Mucosa of rectum (tissue), 2 donors: ENCODE data around the gene CRTC3.

Source experiments
- H3K27ac ChIP-seq, 2 donors: one replicate each; pipeline ENCODE4 v1.7.0; 2013; ENCODE audit warnings: inconsistent platforms in 2 of 2, low read depth in 2 of 2, low read length in 2 of 2
- H3K27me3 ChIP-seq, 2 donors: one replicate each; pipeline ENCODE4 v1.7.0; 2013; ENCODE audit warnings: low read length in 2 of 2; ENCODE audit not compliant: control insufficient read depth in 2 of 2, insufficient read depth in 2 of 2
- H3K36me3 ChIP-seq, 2 donors: one replicate each; pipeline ENCODE4 v1.7.0; 2013; ENCODE audit warnings: low read length in 2 of 2; ENCODE audit not compliant: control insufficient read depth in 2 of 2, insufficient read depth in 2 of 2
- H3K4me1 ChIP-seq, 2 donors: one replicate each; pipeline ENCODE4 v1.7.0; 2013; ENCODE audit warnings: low read length in 2 of 2, mild to moderate bottlenecking in 1 of 2; ENCODE audit not compliant: control insufficient read depth in 2 of 2, insufficient read depth in 2 of 2
- H3K4me3 ChIP-seq, 2 donors: one replicate each; pipeline ENCODE4 v1.7.0; 2013; ENCODE audit warnings: low read length in 2 of 2
- H3K9ac ChIP-seq, 2 donors: one replicate each; pipeline ENCODE4 v1.7.0; 2013; ENCODE audit warnings: low read length in 2 of 2, low read depth in 1 of 2, mild to moderate bottlenecking in 1 of 2
- H3K9me3 ChIP-seq, 2 donors: one replicate each; pipeline ENCODE4 v1.7.0; 2013; ENCODE audit warnings: low read length in 2 of 2; ENCODE audit not compliant: control insufficient read depth in 2 of 2
- donor health status: healthy.
- donor health status: Normal muscosa, but diverticular disease.

CRTC3 gene

DNA sequence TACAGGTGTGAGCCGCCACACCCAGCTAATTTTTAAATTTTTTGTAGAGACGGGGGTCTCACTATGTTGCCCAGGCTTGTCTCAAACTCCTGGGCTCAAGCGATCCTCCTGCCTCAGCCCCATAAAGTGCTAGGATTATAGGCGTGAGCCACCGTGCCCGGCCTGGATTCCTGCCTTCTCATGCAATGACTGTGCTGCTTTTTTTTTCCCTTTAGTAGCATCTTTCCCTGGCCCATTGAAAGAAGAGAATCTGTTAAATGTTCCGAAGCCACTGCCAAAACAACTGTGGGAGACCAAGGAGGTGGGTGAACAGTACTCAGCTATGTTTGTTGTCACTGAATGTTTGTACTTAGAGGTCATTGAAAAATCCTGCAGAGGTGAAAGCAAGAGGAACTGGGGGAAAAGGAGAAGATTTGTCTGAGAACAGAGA is 88.0 kb downstream of the CRTC3 start:
- H3K9me3 ChIP-seq = no peaks in the 10 kb centered on the region
- H3K27me3 ChIP-seq = no peaks in the 10 kb centered on the region
- H3K4me3 ChIP-seq = no peak overlapping the region
- no peaks in the 10 kb centered on the region for H3K4me1 ChIP-seq
- no peak overlapping the region for H3K27ac ChIP-seq
- H3K9ac ChIP-seq = no peak overlapping the region
- peaks cover 4 to 6% of the 10 kb centered on the region in 2 donors for H3K36me3 ChIP-seq

DNA sequence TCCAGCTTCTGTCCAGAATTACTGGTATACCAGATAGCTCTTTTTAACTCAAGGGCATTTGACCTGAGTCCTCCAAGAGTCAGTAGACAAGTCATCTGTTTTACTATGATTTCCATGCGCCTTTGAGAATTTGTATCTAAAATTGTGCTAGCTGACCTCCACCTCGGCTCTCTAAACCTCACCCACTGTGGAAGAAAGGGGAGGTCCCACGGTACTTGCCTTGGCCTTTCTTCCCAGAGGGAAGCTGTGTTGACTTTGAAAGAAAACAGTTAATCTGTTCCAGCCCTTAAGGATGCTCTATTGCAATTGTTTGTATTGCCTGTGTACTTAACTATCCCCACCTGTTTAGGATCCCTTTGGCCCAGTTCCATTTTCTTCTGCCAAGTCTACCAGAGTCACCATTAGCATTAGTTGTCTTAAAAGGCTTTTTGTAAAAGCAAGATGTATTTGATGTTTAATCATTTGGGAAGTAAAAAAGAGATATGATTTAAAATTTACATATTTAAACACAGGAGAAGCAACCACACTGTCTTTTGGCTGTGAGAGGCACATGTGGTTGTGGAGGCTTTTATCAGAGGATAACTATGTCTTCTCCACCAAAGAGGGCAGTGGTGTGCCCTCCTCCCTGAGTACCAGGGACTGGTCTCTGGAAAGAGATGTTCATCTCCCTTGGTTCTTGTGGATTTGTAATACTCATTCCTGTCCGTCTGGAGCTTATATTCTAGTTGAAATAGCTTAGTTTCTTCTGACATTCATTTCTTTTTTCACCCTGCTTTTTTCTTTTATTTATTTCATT is 88.8 kb downstream of the CRTC3 start:
- H3K4me3 ChIP-seq = no peak overlapping the region
- no peak overlapping the region for H3K27ac ChIP-seq
- peaks cover 6 to 10% of the 10 kb centered on the region in 2 donors for H3K36me3 ChIP-seq
- no peaks in the 10 kb centered on the region for H3K9me3 ChIP-seq
- no peak overlapping the region for H3K9ac ChIP-seq
- H3K4me1 ChIP-seq = no peaks in the 10 kb centered on the region
- H3K27me3 ChIP-seq = no peaks in the 10 kb centered on the region

GRCh38 chr15:90619468-90619867 is 89.7 kb downstream of the CRTC3 start:
- no peak overlapping the region for H3K4me3 ChIP-seq
- no peaks in the 10 kb centered on the region for H3K4me1 ChIP-seq
- H3K27me3 ChIP-seq = no peaks in the 10 kb centered on the region
- H3K9ac ChIP-seq = no peak overlapping the region
- H3K9me3 ChIP-seq = no peaks in the 10 kb centered on the region
- H3K36me3 ChIP-seq = peaks cover 6 to 12% of the 10 kb centered on the region in 2 donors
- H3K27ac ChIP-seq = no peak overlapping the region

- peak overlapping the region in 1 of 2 donors; percentile 26 for H3K9ac ChIP-seq
- H3K27ac ChIP-seq = no peak overlapping the region
- H3K9me3 ChIP-seq = no peaks in the 10 kb centered on the region
- no peaks in the 10 kb centered on the region for H3K27me3 ChIP-seq
- H3K36me3 ChIP-seq = peaks cover 6 to 14% of the 10 kb centered on the region in 2 donors
- no peak overlapping the region for H3K4me3 ChIP-seq
- no peaks in the 10 kb centered on the region for H3K4me1 ChIP-seq
Observed at GRCh38 chr15:90619939-90620338, 90.2 kb downstream of the CRTC3 start.

- H3K9ac ChIP-seq = no peak overlapping the region
- no peaks in the 10 kb centered on the region for H3K4me1 ChIP-seq
- no peaks in the 10 kb centered on the region for H3K27me3 ChIP-seq
- no peaks in the 10 kb centered on the region for H3K9me3 ChIP-seq
- H3K27ac ChIP-seq = peak overlapping the region in 1 of 2 donors; percentile 19
- H3K36me3 ChIP-seq = peaks cover 3 to 15% of the 10 kb centered on the region in 2 donors
- H3K4me3 ChIP-seq = no peak overlapping the region
Observed at GRCh38 chr15:90620379-90621067, 90.8 kb downstream of the CRTC3 start.

- H3K36me3 ChIP-seq = peaks cover 10 to 38% of the 10 kb centered on the region in 2 donors
Observed at GRCh38 chr15:90623854-90624253, 94.1 kb downstream of the CRTC3 start.

DNA sequence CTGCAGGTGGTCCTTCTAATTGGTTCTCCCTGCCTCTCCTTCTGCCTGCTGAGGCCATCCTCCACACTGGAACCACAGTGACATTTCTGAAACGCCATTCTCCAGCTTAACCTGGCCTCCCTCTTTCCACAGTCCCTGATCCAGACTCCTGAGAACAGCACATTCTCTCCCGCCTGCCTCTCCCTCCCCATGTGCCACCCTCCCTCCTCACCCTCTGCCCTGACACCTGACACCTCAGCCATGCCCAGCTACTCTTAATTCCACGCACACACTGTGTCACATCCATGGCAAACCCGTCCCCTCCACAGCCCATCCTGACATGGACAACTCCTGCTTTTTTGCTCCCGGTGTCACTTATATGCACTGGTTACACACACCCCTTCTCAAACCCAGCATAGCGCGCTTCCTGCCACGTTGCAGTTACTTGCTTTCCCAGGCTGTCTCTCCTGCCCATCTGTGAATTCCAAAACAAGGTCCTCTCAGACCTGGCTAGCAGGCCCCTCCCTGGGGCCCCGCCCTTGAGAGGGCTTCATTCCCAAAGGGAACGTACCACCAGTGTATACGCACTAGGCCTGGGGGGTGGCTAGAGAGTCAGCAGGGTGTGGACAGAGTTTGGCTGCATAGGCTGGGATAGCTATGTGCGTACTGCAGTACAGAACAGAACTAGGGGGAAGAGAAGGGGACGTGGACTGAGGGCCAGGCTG is 94.7 kb downstream of the CRTC3 start:
- Histone ChIP-seq H3K9ac (no peak overlapping the region), H3K9me3 (no peaks in the 10 kb centered on the region), H3K27ac (no peak overlapping the region), H3K4me1 (no peaks in the 10 kb centered on the region), H3K4me3 (no peak overlapping the region), H3K36me3 (peaks cover 16 to 44% of the 10 kb centered on the region in 2 donors), H3K27me3 (no peaks in the 10 kb centered on the region)

More at GRCh38 chr15:90623854-90624253, 94.1 kb downstream of the CRTC3 start:
- no peak overlapping the region for H3K4me3 ChIP-seq
- no peaks in the 10 kb centered on the region for H3K4me1 ChIP-seq
- no peaks in the 10 kb centered on the region for H3K27me3 ChIP-seq
- no peak overlapping the region for H3K9ac ChIP-seq
- H3K27ac ChIP-seq = no peak overlapping the region
- no peaks in the 10 kb centered on the region for H3K9me3 ChIP-seq

DNA sequence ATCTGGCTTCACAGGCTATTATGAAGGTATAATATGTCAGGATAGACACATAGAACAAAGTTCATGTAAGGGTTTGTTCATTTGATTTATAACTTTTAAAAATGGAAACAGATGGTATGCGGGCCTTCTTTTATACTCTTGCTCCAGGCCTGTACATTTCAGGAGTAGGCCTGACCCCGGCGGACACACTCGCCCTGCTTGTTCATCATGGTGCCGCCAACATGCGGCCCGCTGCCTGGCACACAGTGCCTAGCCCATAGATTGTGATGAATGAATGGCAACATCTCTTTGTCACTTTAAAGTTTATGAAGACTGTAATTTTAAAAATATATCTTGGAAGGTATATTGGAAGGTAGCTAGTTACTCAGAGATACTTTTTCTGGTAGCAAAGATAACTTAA is 95.3 kb downstream of the CRTC3 start:
- Histone ChIP-seq H3K4me3 (no peak overlapping the region), H3K27me3 (no peaks in the 10 kb centered on the region), H3K27ac (no peak overlapping the region), H3K9me3 (no peaks in the 10 kb centered on the region), H3K9ac (no peak overlapping the region), H3K4me1 (no peaks in the 10 kb centered on the region), H3K36me3 (peaks cover 20 to 50% of the 10 kb centered on the region in 2 donors)

DNA sequence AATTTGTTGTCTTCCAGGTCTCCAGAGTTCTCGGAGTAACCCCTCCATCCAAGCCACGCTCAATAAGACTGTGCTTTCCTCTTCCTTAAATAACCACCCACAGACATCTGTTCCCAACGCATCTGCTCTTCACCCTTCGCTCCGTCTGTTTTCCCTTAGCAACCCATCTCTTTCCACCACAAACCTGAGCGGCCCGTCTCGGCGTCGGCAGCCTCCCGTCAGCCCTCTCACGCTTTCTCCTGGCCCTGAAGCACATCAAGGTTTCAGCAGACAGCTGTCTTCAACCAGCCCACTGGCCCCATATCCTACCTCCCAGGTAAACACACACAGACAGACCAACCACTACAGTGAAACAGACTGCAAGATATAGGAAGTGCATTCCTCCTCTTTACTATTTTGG is 99.5 kb downstream of the CRTC3 start:
- H3K27ac ChIP-seq = no peak overlapping the region
- H3K4me1 ChIP-seq = no peaks in the 10 kb centered on the region
- H3K9me3 ChIP-seq = no peaks in the 10 kb centered on the region
- no peak overlapping the region for H3K4me3 ChIP-seq
- peaks cover 43 to 55% of the 10 kb centered on the region in 2 donors for H3K36me3 ChIP-seq
- no peaks in the 10 kb centered on the region for H3K27me3 ChIP-seq
- H3K9ac ChIP-seq = no peak overlapping the region

DNA sequence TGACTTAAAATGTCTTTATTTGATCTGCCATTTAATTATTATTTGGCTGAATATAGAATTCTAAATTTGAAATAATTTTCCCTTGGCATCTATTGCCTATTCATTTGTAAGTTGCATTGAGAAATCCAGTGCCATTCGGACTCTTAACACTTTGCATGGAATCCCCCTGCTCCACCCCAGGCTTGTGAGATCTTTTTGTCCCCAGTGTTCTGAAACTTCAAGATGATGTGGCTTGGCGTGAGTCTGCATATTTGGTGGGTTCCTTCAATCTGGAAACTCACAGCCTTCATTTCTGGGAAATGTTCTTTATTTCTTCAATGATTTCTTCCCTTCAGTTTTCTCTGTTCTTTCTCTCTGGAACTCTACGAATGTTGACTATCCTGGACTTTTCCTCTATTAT is 103.6 kb downstream of the CRTC3 start:
- Histone ChIP-seq H3K27ac (no peak overlapping the region), H3K4me3 (no peak overlapping the region), H3K9me3 (no peaks in the 10 kb centered on the region), H3K4me1 (no peaks in the 10 kb centered on the region), H3K36me3 (peaks cover 36 to 39% of the 10 kb centered on the region in 2 donors), H3K27me3 (no peaks in the 10 kb centered on the region), H3K9ac (no peak overlapping the region)
